K562 (cell line): ENCODE results near the gene CD72. TPM values are rescaled to one million over a fixed set of nuclear protein-coding genes. Genes with fewer than 3 reads are reported as not detected.
A peak's percentile ranks its signal among the peaks of the same experiment; 100 is the strongest.

Experiments
- ATAC-seq: fragments of 200-7000 bp; cut with Tn5 transposase; 3 replicates; pipeline ENCODE4 v1.9.1; 2020; ENCODE audit warnings: moderate library complexity
- Bru-seq: library from RNA; stranded (reverse); fragments of 400-500 nt; gene quantifications from one replicate; lab custom pipeline; 2021; lab: Mats Ljungman, UMichigan
- BruChase-seq, 2 experiments: library from RNA; stranded (reverse); fragments of 400-500 nt; gene quantifications; one replicate each; lab custom pipeline; 2021; lab: Mats Ljungman, UMichigan
- BruUV-seq: library from RNA; stranded (reverse); fragments of 400-500 nt; replicated peaks from 2 replicates; lab custom pipeline; 2021; lab: Mats Ljungman, UMichigan
- CTCF ChIA-PET: fragments of 300-600 bp; formaldehyde crosslinking; extraction: SDS; loops from one replicate; lab custom pipeline; 2021; ENCODE audit warnings: low intra/inter-chr PET ratio; lab: Yijun Ruan, JAX
- POLR2A ChIA-PET: fragments of 300-600, 350-650 bp; sonication (Branson Sonifier 250); formaldehyde crosslinking; extraction: SDS; loops from one replicate; lab custom pipeline; 2021; ENCODE audit warnings: antibody characterized with exemption, inconsistent platforms; lab: Yijun Ruan, JAX
- DNase-seq, 4 experiments: peaks; one replicate each; pipeline versions ENCODE4 v3.0.0 to v3.0.0-alpha.2; 2011 to 2018; ENCODE audit warnings: low spot score in 3 of 4, mixed read lengths in 3 of 4; ENCODE audit errors: extremely low read depth in 1 of 4
- FAIRE-seq: peaks from 2 replicates; lab custom pipeline; 2011; peaks lifted over from hg19 to GRCh38; lab: Jason Lieb, UNC
- H2AFZ ChIP-seq: 2 replicates; pipeline ENCODE4 v1.6.0; 2011; ENCODE audit warnings: low read depth, low read length, control low read depth, inconsistent platforms
- H3K27ac ChIP-seq: fragments of 200-600 bp; 3 replicates; pipeline ENCODE4 v1.8.0; 2011; ENCODE audit warnings: low read depth, mild to moderate bottlenecking, control low read depth, inconsistent platforms, low read length, moderate library complexity, mixed read lengths; ENCODE audit errors: extremely low read depth
- H3K27me3 ChIP-seq, 2 experiments: fragments of 300-600 bp in 1 of 2; 2 replicates in 1 of 2; 3 replicates in 1 of 2; pipeline versions ENCODE4 v1.6.0 to v1.8.0; 2011; ENCODE audit warnings: inconsistent platforms in 2 of 2, low read length in 2 of 2, mild to moderate bottlenecking in 1 of 2, mixed read lengths in 1 of 2, moderate library complexity in 1 of 2; ENCODE audit not compliant: control insufficient read depth in 2 of 2, insufficient read depth in 2 of 2
- H3K36me3 ChIP-seq: fragments of 300-600 bp; 3 replicates; pipeline ENCODE4 v1.8.0; 2011; ENCODE audit warnings: mild to moderate bottlenecking, low read length, inconsistent platforms; ENCODE audit not compliant: control insufficient read depth, insufficient read depth
- H3K4me1 ChIP-seq, 2 experiments: fragments of 200-600 bp in 1 of 2; replicated peaks in 1 of 2; 2 replicates in 1 of 2; 3 replicates in 1 of 2; pipeline versions ENCODE4 v1.5.1 to v1.8.0; 2011; ENCODE audit warnings: inconsistent platforms in 2 of 2, low read length in 2 of 2, mild to moderate bottlenecking in 1 of 2, mixed read lengths in 1 of 2, moderate library complexity in 1 of 2; ENCODE audit not compliant: control insufficient read depth in 2 of 2, insufficient read depth in 2 of 2
- H3K4me2 ChIP-seq: 2 replicates; pipeline ENCODE4 v1.6.1; 2011; ENCODE audit warnings: low read length, control low read depth, inconsistent platforms, mixed read lengths; ENCODE audit not compliant: insufficient read depth
- H3K4me3 ChIP-seq: fragments of 200-600 bp; sonication (generic), shearing (Covaris generic); 2 replicates; pipeline ENCODE4 v1.5.1; 2016; ENCODE audit warnings: control low read depth, inconsistent platforms
- H3K79me2 ChIP-seq: fragments of 200-600 bp; 3 replicates; pipeline ENCODE4 v1.8.0; 2011; ENCODE audit warnings: low read length, inconsistent platforms; ENCODE audit not compliant: control insufficient read depth, insufficient read depth
- H3K9ac ChIP-seq, 2 experiments: 2 replicates each; pipeline versions ENCODE4 v1.6.0 to v1.6.1; 2011; ENCODE audit warnings: low read depth in 2 of 2, low read length in 2 of 2, control low read depth in 1 of 2, inconsistent platforms in 1 of 2, mild to moderate bottlenecking in 1 of 2, mixed read lengths in 1 of 2; ENCODE audit not compliant: insufficient read depth in 1 of 2
- H3K9me1 ChIP-seq: one replicate; pipeline ENCODE4 v1.6.0; 2011; ENCODE audit warnings: inconsistent platforms, mild to moderate bottlenecking, low read length, moderate library complexity; ENCODE audit not compliant: control insufficient read depth, insufficient read depth
- H3K9me3 ChIP-seq: replicated peaks from 2 replicates; pipeline ENCODE4 v1.5.1; 2011; ENCODE audit warnings: low read depth, low read length, inconsistent platforms; ENCODE audit not compliant: control insufficient read depth, insufficient read depth
- H4K20me1 ChIP-seq: replicated peaks from 2 replicates; pipeline ENCODE4 v1.6.1; 2011; ENCODE audit warnings: low read length, inconsistent platforms, mixed read lengths; ENCODE audit not compliant: control insufficient read depth, insufficient read depth
- CTBP1 ChIP-seq: fragments of 450-650 bp; IDR thresholded peaks from 2 replicates; pipeline ENCODE4 v1.6.1; 2016; ENCODE audit warnings: borderline replicate concordance
- FOXP4 ChIP-seq: sonication (generic); formaldehyde crosslinking; IDR thresholded peaks from 2 replicates; pipeline ENCODE4 v1.8.0; 2022; ENCODE audit warnings: mild to moderate bottlenecking, missing genetic modification reagents, borderline replicate concordance
- GTF2B ChIP-seq: IDR thresholded peaks from 2 replicates; pipeline ENCODE4 v1.6.1; 2011; ENCODE audit not compliant: insufficient read length; ENCODE audit errors: extremely low read depth
- TFAP4 ChIP-seq: sonication (generic); formaldehyde crosslinking; IDR thresholded peaks from 2 replicates; pipeline ENCODE4 v1.8.0; 2022; ENCODE audit warnings: missing genetic modification reagents, mild to moderate bottlenecking, moderate library complexity, borderline replicate concordance
- WGBS: fragments of 100-300 bp; shearing (Covaris generic); methylation state at CpG from one replicate; pipeline ENCODE4 v1.1.6; 2016; ENCODE audit warnings: low coverage, mixed read lengths; ENCODE audit not compliant: insufficient coverage; ENCODE audit errors: missing lambda C conversion rate; 5-methylcytosine and 5-hydroxymethylcytosine counted together
- in situ Hi-C: fragments of 300-500 bp; cut with MboI; formaldehyde crosslinking; loops from 4 replicates; pipeline ENCODE4 v1.15.0; 2018; ENCODE audit warnings: inconsistent platforms, mixed read lengths
- intact Hi-C: fragments of 100-400 bp; cut with micrococcal nuclease; formaldehyde crosslinking; loops from 2 replicates; pipeline ENCODE4 v1.14.2; 2022
- long read RNA-seq, 3 experiments: library from polyadenylated mRNA in 2 of 3; library from RNA in 1 of 3; unstranded in 2 of 3; stranded (forward) in 1 of 3; transcript quantifications; one replicate each; pipeline ENCODE4 v2.0.0, GENCODE V29; 2019 to 2022
- polyA minus RNA-seq, 3 experiments: library from RNA; depleted of rRNA, polyadenylated mRNA; stranded (reverse); fragments of >200 nt; gene quantifications; 2 replicates each; pipeline ENCODE4 v1.2.3, GENCODE V29; 2011
- polyA plus RNA-seq, 8 experiments: library from polyadenylated mRNA; depleted of rRNA in 4 of 8; stranded (reverse) in 5 of 8; unstranded in 3 of 8; fragments of >200 nt; fragmentation: Nextera tagmentation in 2 of 8; fragmentation: Illumina TruSeq in 1 of 8; extraction: Ambion mirVana in 2 of 8; extraction: Trizol in 1 of 8; gene quantifications; 2 replicates each; pipeline versions ENCODE4 v1.2.1 to v1.2.3, GENCODE V29; 2011 to 2014; ENCODE audit warnings: inconsistent platforms in 1 of 8, missing spikeins in 1 of 8
- total RNA-seq, 7 experiments: library from RNA; depleted of rRNA in 6 of 7; stranded (reverse); fragments of >200 nt in 6 of 7; fragmentation: Illumina TruSeq in 2 of 7; extraction: Trizol in 2 of 7; gene quantifications; 2 replicates each; pipeline versions ENCODE4 v1.2.1 to v1.2.3, GENCODE V29; 2011 to 2021; ENCODE audit warnings: low replicate concordance in 1 of 7

CD72 gene
- total RNA-seq (2011; cell fraction: chromatin; rRNA removed; ENCODE audit: low replicate concordance) = 2.0 and 3.5 TPM in 2 replicates
- 1.8 and 2.2 TPM in 2 replicates for total RNA-seq (2011; cell fraction: nucleolus; rRNA removed)
- total RNA-seq (2011; cell fraction: nucleoplasm; rRNA removed) = 3.8 and 4.7 TPM in 2 replicates
- total RNA-seq (2014; rRNA removed) = 0.33 TPM in 1 of 2 replicates, not detected in the other
- total RNA-seq (2014; rRNA removed; fragmentation: Illumina TruSeq; extraction: Trizol) = 0.29 and 0.41 TPM in 2 replicates
- 0.62 and 0.75 TPM in 2 replicates for total RNA-seq (2015; rRNA removed; fragmentation: Illumina TruSeq; extraction: Trizol)
- 0.25 and 0.55 TPM in 2 replicates for total RNA-seq (2021)
- 0.78 and 1.7 TPM in 2 replicates for polyA plus RNA-seq (2011; rRNA removed)
- polyA plus RNA-seq (2011; cell fraction: cytosol; rRNA removed) = 1.0 TPM in 2 replicates
- polyA plus RNA-seq (2011; cell fraction: nucleus; rRNA removed) = 7.0 and 8.5 TPM in 2 replicates
- polyA plus RNA-seq (2012) = 0.74 and 0.98 TPM in 2 replicates
- 0.25 and 0.43 TPM in 2 replicates for polyA plus RNA-seq (2014; fragmentation: Illumina TruSeq; extraction: Trizol)
- under 1 TPM; 0.11 to 0.13 TPM for polyA plus RNA-seq (2014; fragmentation: Nextera tagmentation; extraction: Ambion mirVana)
- polyA plus RNA-seq (2014; rRNA removed) = 0.19 and 0.54 TPM in 2 replicates
- polyA minus RNA-seq (2011; rRNA and poly(A)+ RNA removed) = 0.70 and 0.87 TPM in 2 replicates
- polyA minus RNA-seq (2011; cell fraction: cytosol; rRNA and poly(A)+ RNA removed) = not detected in 2 replicates
- polyA minus RNA-seq (2011; cell fraction: nucleus; rRNA and poly(A)+ RNA removed) = 1.2 and 1.6 TPM in 2 replicates
- percentile 26 among the genes with signal in this experiment for Bru-seq, nascent RNA
- percentile 8 among the genes with signal in this experiment for BruChase-seq, experiment 1, labeled RNA remaining after a 2-hour chase
- BruChase-seq, experiment 2, labeled RNA remaining after a 6-hour chase = percentile 19 among the genes with signal in this experiment
- long read RNA-seq, experiment 1, partial matches to known transcripts = 0 of 4 reads
- long read RNA-seq, experiment 1, other reads (novel, unspliced or antisense) = 4 of 4 reads
- long read RNA-seq, experiment 2 = 0 reads
- long read RNA-seq, experiment 3 = 0 reads

GRCh38 chr9:35618325-35618727, at the start of gene CD72:
TSS of gene CD72 (minus strand) at chr9:35618413. CDS start at chr9:35618303, 110 bp downstream.
- H3K9me3 ChIP-seq = no peaks in the 10 kb centered on the region
- ATAC-seq = peak; percentile 22; the same call in 2 of the 3 replicates
- peak within 1 kb of the TSS; percentile 78 for H2AFZ ChIP-seq
- FAIRE-seq = no peak
- no peak within 1 kb of the TSS for H3K27ac ChIP-seq
- no peaks in the 10 kb centered on the region for H3K36me3 ChIP-seq
- no peaks in the 10 kb centered on the region for H4K20me1 ChIP-seq
- no peaks in the 10 kb centered on the region for H3K79me2 ChIP-seq
- H3K4me2 ChIP-seq = peak within 1 kb of the TSS; percentile 62
- CTCF ChIA-PET = no interaction called here
- TF ChIP-seq TFAP4 (CRISPR knock-in tag) (peak; percentile 62; the same call in 1 of the 2 replicates), CTBP1 (peak; percentile 25; the same call in 1 of the 2 replicates), GTF2B (no peak), FOXP4 (CRISPR knock-in tag) (no peak)
- H3K4me1 ChIP-seq = peaks cover 5 to 24% of the 10 kb centered on the region in 2 experiments; a peak in 3 of 5 replicates
- no TSS peak for BruUV-seq
- intact Hi-C loops = no loop called here
- WGBS = 23% methylated on average over 7 of the region's 7 CpGs
- in situ Hi-C loops = no loop called here
- H3K9ac ChIP-seq = peak within 1 kb of the TSS in 1 of 2 experiments; percentile 83; a peak in 2 of 4 replicates
- POLR2A ChIA-PET = interaction anchor here (0.6 kb wide), 1 partner anchor 457 kb away, joined by 3 read pairs; the partner anchor contains the start of gene UNC13B
- H3K27me3 ChIP-seq = peaks cover 3 to 27% of the 10 kb centered on the region in 2 experiments; a peak in 3 of 5 replicates
- no peaks in the 10 kb centered on the region for H3K9me1 ChIP-seq
- DNase-seq = peak in 2 of 4 experiments; percentile 17 to 23
- peak within 1 kb of the TSS; percentile 15; the same call in 1 of the 2 replicates for H3K4me3 ChIP-seq
